ENCODE data around the gene PLXNC1. TPM values are rescaled to one million over a fixed set of nuclear protein-coding genes. Genes with fewer than 3 reads are reported as not detected.

PLXNC1 gene
- total and polyA plus RNA-seq, 8 donors = 0.40 to 16.5 (median 2.6) TPM

DNA sequence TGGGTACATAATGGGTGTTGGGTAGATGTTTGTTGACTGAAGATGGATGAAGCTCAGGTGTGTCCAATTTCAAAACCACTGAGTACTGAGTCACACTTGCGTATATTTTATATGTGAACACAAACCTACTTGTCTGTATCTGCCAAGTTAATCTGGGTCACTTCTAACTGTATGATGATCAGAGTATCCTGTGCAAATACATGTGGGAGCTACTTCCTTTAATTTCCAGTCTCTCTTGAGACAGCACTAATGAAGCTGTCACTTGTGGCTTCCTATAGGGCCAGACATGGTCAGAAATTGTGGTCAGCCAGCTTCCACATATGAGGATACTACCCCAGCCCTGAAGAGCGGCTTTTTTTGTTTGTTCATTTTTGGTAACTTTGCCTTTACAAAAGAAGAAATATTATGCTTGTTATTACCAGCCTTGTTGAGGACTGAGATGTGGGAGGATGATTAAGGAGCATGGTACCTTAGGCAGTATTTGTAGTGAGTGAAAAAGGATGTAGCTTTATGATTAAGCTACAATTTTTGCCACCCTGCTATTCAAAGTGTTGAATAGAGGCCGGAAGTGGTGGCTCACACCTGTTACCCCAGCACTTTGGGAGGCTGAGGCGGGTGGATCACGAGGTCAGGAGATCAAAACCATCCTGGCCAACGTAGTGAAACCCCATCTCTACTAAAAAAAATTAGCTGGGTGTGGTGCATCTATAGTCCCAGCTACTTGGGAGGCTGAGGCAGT, 32.4 kb downstream of the PLXNC1 start:
- Histone ChIP-seq H3K27ac (no peak overlapping the region), H3K27me3 (no peaks in the 10 kb centered on the region), H3K4me1 (peaks cover 0 to 10% (median 2%) of the 10 kb centered on the region in 4 donors), H3K36me3 (no peaks in the 10 kb centered on the region), H3K9me3 (peaks cover 0 to 11% (median 3%) of the 10 kb centered on the region in 4 donors), H3K4me3 (no peak overlapping the region)
- intact Hi-C loops (cut with DNase I; ENCODE audit: low total_unique reads) = no loop called here
- WGBS, 5 donors = 74 to 84% (median 80%) methylated on average over 6 of the region's 6 CpGs
- DNase-seq = no peak
- TF ChIP-seq EP300 (IDR thresholded peaks at IDR 0.05) (no peak), POLR2A (IDR thresholded peaks at IDR 0.05) (no peak), POLR2AphosphoS5 (IDR thresholded peaks at IDR 0.05) (no peak)
- TF ChIP-seq, protein P1, sequence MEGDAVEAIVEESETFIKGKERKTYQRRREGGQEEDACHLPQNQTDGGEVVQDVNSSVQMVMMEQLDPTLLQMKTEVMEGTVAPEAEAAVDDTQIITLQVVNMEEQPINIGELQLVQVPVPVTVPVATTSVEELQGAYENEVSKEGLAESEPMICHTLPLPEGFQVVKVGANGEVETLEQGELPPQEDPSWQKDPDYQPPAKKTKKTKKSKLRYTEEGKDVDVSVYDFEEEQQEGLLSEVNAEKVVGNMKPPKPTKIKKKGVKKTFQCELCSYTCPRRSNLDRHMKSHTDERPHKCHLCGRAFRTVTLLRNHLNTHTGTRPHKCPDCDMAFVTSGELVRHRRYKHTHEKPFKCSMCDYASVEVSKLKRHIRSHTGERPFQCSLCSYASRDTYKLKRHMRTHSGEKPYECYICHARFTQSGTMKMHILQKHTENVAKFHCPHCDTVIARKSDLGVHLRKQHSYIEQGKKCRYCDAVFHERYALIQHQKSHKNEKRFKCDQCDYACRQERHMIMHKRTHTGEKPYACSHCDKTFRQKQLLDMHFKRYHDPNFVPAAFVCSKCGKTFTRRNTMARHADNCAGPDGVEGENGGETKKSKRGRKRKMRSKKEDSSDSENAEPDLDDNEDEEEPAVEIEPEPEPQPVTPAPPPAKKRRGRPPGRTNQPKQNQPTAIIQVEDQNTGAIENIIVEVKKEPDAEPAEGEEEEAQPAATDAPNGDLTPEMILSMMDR (IDR thresholded peaks at IDR 0.05) = no peak

DNA sequence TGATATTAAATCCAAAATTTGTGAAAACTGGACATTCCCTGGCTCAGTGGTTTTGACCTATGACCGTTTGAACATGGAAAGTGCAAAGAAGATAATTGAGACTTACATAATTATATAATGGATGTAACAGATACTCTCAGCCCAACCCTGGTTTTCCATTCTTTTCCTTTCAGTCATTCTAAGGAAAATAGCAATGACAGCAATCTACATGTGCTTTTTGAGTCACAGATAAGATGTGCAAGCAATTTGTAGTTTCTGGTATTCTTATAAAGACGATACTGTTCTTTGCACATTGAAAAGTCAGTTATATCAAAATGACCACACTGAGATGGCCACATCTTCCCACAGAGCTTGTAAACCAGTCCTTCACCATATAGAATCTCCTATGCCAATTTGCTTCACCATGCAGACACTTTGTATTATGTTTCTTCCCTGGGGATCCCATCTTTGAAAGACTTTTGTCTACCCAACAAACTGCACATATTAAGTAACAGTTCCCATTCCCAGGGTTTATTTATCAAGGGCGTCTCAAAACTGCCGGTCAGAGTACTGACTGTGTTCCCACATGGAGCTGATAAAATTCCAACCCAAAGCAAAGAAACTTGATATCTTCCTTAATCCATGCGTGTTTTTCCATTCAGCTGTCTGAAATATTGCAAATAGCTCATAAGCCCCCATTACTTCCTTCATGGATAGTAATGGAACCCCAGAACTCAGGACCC, 34.8 kb downstream of the PLXNC1 start:
- no peaks in the 10 kb centered on the region for H3K27me3 ChIP-seq
- H3K36me3 ChIP-seq = no peaks in the 10 kb centered on the region
- no peak overlapping the region for H3K4me3 ChIP-seq
- no peak overlapping the region for H3K27ac ChIP-seq
- intact Hi-C loops (cut with DNase I; ENCODE audit: low total_unique reads) = no loop called here
- peaks cover 0 to 4% (median 2%) of the 10 kb centered on the region in 4 donors for H3K9me3 ChIP-seq
- TF ChIP-seq, protein P1 (IDR thresholded peaks at IDR 0.05) = no peak
- TF ChIP-seq POLR2A (IDR thresholded peaks at IDR 0.05) = no peak
- TF ChIP-seq EP300 (IDR thresholded peaks at IDR 0.05) = no peak
- TF ChIP-seq POLR2AphosphoS5 (IDR thresholded peaks at IDR 0.05) = no peak
- peaks cover 0 to 18% (median 2%) of the 10 kb centered on the region in 4 donors for H3K4me1 ChIP-seq
- WGBS, 5 donors = 30 to 53% (median 38%) methylated on average over 5 of the region's 5 CpGs
- DNase-seq = no peak

DNA sequence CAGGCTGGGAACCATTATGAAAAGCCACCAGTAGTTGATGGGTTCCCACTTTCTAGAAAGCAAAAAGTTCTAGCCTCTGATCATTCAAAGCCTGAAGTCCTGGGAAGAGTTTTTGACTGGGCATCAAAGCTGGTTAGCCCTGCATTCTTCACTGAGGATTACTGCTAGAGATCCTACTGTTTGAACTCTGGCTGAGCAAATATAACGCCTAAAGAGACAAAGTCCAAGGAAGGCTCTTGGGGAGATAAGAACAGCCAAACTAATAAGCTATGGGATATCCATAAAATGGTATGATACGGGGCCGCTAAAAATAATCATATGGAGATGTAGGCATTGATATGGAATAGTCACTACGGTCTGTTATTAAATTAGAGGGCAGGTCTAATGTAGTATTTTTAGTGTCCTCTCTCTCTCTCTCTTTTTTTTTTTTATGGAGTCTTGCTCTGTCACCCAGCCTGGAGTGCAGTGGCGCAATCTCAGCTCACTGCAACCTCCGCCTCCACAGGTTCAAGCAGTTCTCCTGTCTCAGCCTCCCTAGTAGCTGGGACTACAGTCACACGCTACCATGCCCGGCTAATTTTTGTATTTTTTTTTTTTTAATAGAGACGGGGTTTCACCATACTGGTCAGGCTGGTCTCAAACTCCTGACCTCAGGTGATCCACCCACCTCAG, 35.5 kb downstream of the PLXNC1 start:
- Histone ChIP-seq H3K36me3 (no peaks in the 10 kb centered on the region), H3K9me3 (no peaks in the 10 kb centered on the region), H3K27ac (no peak overlapping the region), H3K4me1 (peaks cover 0 to 18% (median 2%) of the 10 kb centered on the region in 4 donors), H3K27me3 (no peaks in the 10 kb centered on the region), H3K4me3 (no peak overlapping the region)
- intact Hi-C loops (cut with DNase I; ENCODE audit: low total_unique reads) = no loop called here
- TF ChIP-seq, protein P1 (IDR thresholded peaks at IDR 0.05) = no peak
- TF ChIP-seq EP300 (IDR thresholded peaks at IDR 0.05) (no peak), POLR2A (IDR thresholded peaks at IDR 0.05) (no peak), POLR2AphosphoS5 (IDR thresholded peaks at IDR 0.05) (no peak)
- DNase-seq = no peak
- WGBS, 5 donors = 64 to 80% (median 67%) methylated on average over 9 of the region's 9 CpGs

DNA sequence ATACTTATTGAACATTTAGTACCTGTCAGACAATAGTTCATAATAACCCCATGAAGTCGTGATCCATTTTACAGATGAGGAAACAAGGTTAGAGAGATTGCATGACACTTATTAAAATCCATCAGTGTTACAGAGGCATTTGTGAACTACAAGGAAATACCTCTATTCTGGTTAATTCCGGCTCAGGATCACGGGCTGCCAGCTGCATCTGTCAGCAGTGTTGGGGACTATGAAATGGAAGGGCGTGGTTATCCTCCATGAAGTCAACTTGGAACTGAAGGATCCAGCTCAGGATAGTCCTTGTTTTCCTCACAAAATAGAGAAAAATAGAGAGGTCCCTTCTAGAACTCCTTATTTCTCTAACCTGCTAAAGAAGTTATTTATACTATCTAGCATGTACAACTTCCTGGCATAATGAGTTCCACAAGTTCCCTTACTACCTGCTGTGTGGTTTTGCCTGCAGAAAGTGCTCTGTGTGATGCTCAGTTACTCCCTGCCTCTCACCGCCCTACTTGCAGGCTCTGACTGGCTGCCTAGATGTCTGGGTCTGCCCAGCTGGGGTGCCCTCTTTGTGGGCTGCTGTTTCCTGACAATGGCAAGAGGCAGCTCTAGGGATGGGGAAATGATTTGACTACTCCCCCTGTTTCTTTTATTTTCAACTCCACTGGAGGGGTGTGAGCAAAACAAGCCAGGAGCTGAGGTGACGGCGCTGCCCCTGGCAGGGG, 36.8 kb downstream of the PLXNC1 start:
- Histone ChIP-seq H3K4me1 (peaks cover 0 to 18% (median 2%) of the 10 kb centered on the region in 4 donors), H3K27me3 (no peaks in the 10 kb centered on the region), H3K9me3 (no peaks in the 10 kb centered on the region), H3K36me3 (no peaks in the 10 kb centered on the region), H3K4me3 (no peak overlapping the region), H3K27ac (no peak overlapping the region)
- 76 to 89% (median 82%) methylated on average over 7 of the region's 7 CpGs for WGBS, 5 donors
- DNase-seq = no peak
- TF ChIP-seq POLR2A (IDR thresholded peaks at IDR 0.05) (no peak), EP300 (IDR thresholded peaks at IDR 0.05) (no peak), POLR2AphosphoS5 (IDR thresholded peaks at IDR 0.05) (no peak)
- TF ChIP-seq, protein P1 (IDR thresholded peaks at IDR 0.05) = no peak
- intact Hi-C loops (cut with DNase I; ENCODE audit: low total_unique reads) = no loop called here
